KOPT-K1 (cell line): ENCODE measurements around the gene PTPN21.

Experiments used
- H3K27ac ChIP-seq: fragments of 200-600 bp; sonication (generic); 2 replicates; pipeline ENCODE4 v1.5.1; 2016; ENCODE audit warnings: antibody characterized with exemption, mild to moderate bottlenecking, low read depth, low read length; ENCODE audit not compliant: poor library complexity, severe bottlenecking
- H3K36me3 ChIP-seq: fragments of 200-600 bp; sonication (generic); 2 replicates; pipeline ENCODE4 v1.5.1; 2017; ENCODE audit warnings: antibody characterized with exemption, mild to moderate bottlenecking, low read length, moderate library complexity; ENCODE audit not compliant: insufficient read depth
- H3K9me3 ChIP-seq: fragments of 200-600 bp; sonication (generic); 2 replicates; pipeline ENCODE4 v1.5.1; 2017; ENCODE audit warnings: antibody characterized with exemption, low read length, mild to moderate bottlenecking; ENCODE audit not compliant: insufficient read depth, poor library complexity, severe bottlenecking

The PTPN21 gene

DNA sequence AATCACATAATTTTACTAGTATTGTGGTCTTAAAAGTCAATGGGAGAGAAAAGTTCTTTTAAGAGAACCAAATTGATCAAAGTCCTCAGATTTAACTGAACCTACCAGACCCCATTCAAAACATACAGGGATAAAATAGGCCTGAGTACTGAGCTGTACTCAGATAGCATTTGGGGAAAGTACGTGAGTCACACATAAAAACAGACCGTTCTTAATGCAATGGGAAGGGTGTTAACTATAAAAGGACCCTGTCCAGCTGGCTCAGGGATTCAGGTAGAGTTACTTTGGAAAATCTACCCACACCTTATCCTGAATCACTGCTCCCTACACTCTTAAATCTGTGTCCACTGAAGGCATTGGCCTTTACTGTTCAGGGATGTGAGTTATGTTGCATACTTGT lies 78.0 kb downstream of the PTPN21 start:
- no peaks in the 10 kb centered on the region for H3K9me3 ChIP-seq
- H3K36me3 ChIP-seq: no peaks in the 10 kb centered on the region
- no peak overlapping the region for H3K27ac ChIP-seq

DNA sequence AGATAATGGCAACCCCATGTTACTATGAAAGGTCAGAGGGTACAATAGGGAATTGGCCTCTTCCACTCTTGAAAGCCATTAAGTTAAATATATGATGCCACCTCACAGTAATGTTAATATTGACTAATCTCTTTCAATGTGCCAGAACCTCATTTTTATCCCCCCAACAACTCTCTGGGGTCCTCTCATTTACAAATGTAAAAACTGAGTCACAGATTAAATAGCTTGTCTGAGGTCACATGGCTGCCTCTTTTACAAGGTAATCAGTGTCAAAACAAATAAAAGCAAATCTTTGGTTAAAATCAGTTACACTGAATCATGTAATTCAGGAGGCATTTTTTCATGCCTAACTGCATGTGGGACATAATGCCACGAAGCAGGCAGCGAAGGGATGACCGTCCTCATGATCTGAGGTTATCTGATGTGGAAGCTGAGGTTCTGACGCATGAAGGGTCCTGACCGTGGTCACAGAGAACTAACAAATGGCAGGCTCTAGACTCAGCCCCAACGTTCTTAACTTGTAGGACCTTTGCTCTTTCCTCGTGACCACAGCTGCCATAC lies 78.5 kb downstream of the PTPN21 start:
- H3K9me3 ChIP-seq: no peaks in the 10 kb centered on the region
- no peaks in the 10 kb centered on the region for H3K36me3 ChIP-seq

DNA sequence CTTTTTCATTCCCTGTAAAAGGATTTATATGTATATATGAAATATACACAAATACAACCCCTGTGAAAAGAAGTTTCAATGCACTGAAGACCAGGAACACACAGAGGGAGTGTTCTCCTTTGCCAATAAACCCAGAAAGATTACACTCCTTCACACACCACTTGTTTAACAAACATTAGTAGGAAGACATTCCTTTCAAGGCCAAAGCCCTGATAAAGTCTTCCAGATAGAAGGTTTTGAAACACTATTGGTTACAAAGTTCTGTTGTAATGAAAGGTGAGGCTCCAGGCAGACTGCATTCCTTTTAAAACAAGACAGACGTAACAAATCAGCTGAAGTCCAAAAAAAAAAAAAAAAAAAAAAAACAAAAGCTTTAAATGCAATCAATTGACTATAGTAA lies 81.0 kb downstream of the PTPN21 start:
- no peak overlapping the region for H3K27ac ChIP-seq
- H3K36me3 ChIP-seq: no peaks in the 10 kb centered on the region
- no peaks in the 10 kb centered on the region for H3K9me3 ChIP-seq

More for the DNA sequence above, 78.5 kb downstream of the PTPN21 start:
- no peak overlapping the region for H3K27ac ChIP-seq

DNA sequence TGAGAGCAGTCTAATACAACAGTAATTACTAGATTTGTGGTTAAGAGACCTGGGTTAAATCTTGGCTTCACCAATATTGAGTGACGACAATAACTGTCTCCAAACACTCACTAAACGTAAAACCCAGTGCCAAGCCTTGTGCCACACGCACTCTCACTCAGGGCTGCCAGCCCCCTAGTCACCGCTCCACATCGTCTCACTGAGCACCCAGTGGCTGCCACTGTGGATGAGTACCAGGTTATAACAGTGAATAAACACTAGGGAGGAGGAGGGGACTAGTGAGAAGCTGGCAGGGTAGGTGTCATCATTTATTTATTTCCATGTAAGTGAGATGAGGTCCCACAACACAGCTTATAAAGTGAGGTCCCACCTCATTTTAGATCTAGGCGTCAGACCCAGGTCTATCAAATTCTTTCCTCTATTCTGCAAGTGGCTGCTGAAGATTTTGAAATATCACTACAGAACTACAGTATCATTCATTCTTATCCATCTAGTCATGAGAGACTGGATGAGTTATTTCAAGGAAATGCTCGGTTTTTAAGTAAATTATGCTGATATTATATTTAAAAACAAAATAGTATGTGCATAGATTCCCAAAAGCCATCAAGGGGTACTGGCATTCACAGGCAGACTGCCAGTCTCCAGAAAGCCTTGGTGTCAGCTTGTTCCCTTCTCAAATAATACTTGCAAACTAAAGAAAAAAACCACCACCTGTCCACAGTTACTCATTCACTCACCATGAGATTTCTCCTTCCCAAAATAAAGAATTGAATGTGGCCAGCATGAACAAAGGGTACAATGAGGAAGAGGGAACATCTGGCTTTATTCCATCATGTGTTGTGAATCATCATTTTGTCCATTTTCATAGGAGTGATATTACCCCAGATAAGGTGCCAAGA lies 84.0 kb downstream of the PTPN21 start:
- Histone ChIP-seq H3K9me3 (no peaks in the 10 kb centered on the region), H3K27ac (no peak overlapping the region), H3K36me3 (no peaks in the 10 kb centered on the region)

DNA sequence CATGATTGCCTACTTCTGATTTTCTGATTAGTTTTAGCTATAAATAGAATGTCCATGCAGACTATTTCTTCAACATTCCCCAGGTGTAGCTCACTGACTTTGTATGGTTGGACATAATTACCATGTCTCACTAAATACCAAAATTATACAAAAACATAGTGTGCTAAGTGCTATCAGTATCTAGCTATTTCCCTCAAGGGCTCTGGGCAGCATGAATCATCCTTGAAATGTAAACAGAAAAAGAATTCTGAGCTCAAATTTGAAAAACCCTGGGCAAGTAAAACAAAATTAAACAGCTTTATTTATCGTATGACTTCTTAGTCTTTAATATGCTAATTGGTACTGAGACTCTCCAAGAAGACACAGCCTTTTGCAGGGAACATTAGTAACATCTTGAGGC lies 86.4 kb downstream of the PTPN21 start:
- Histone ChIP-seq H3K27ac (no peak overlapping the region), H3K36me3 (no peaks in the 10 kb centered on the region), H3K9me3 (no peaks in the 10 kb centered on the region)

DNA sequence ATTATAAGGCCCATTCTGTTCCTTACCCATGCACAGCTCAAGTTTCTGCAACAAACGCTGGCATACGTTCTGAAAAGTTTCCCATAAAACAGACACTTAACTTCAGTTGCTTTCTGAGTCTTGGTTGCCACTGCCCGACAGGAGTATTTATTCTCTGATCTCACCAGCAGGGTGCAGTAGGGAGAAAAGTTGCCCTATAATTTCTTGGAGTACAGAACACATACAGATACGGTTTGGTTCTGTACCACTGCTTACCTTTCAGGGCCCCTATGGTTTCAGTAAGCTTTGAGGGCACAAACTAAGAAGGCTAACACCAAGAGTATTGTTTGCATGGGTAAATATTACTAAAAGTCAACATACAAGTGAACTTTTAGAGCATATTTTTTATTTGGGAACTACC lies 91.5 kb downstream of the PTPN21 start:
- Histone ChIP-seq H3K9me3 (no peaks in the 10 kb centered on the region), H3K36me3 (no peaks in the 10 kb centered on the region), H3K27ac (no peak overlapping the region)

DNA sequence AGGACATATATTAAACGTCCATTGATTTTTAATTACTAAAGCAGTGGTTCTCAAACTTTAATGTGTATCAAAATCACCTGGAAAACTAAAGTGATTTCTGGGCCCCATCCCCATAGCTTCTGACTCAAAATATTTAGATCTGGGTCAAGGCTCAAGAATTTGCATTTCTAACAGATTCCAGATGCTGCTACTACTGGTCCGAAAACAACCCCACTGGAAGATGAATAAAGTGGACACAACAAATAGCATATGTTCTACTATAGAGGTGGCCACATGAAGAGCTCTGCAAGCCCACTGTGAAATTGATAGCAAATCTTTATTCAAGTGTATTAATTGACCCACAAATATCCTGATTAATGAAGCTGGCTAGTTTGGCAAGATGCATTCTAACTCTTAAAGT lies 99.9 kb downstream of the PTPN21 start:
- Histone ChIP-seq H3K9me3 (no peaks in the 10 kb centered on the region), H3K27ac (no peak overlapping the region), H3K36me3 (no peaks in the 10 kb centered on the region)

DNA sequence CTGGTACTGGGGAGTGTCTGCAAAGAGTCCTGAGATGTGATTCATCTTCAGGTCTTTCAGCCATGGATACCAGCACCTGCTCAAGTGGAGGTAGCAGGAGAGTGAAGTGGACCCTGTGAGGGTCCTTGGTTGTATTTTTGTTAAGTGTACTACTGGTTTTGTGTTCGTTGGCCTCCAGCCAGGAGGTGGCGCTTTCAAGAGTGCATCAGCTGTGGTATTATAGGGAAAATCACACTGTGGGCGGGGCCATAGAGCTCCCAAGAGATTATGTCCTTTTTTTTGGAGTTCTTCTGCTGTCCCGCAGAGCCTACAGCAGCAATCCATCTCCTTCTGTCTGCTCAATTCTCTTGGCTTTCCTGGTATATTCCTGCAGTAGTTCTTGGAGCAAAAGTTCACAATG lies 102.6 kb downstream of the PTPN21 start:
- no peak overlapping the region for H3K27ac ChIP-seq
- no peaks in the 10 kb centered on the region for H3K9me3 ChIP-seq
- no peaks in the 10 kb centered on the region for H3K36me3 ChIP-seq

DNA sequence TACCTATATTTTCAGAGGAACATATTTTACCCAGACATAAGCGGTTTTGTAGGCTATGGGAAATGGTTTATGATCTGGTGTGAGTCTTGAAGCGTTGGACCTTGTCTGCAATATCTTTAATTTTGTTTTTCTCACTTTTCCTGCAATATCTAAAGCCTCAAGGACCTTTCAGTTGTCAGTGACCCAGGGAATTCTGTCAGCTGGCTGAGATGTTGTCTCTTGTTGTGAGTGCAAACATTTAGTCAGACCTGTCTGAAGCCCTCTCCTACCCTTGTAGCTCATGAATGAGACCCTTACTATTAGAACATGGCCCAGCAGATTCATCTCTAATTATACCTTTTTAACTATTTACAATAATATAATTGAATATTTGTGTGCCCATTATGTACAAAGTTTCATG lies 115.7 kb downstream of the PTPN21 start:
- H3K36me3 ChIP-seq: no peaks in the 10 kb centered on the region
- no peak overlapping the region for H3K27ac ChIP-seq
- no peaks in the 10 kb centered on the region for H3K9me3 ChIP-seq

DNA sequence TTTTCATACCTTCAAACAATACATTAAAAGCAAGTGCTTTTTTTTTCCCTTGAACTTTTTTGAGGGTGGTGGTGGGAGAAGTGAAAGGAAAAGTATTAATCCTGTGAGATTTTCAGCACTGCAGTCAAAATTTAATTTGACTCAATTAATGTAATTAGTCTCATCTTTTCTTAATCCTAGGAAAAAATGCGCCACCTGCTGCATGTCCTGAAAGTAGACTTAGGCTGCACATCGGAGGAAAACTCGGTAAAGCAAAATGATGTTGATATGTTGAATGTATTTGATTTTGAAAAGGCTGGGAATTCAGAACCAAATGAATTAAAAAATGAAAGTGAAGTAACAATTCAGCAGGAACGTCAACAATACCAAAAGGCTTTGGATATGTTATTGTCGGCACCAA lies 117.1 kb downstream of the PTPN21 start:
- Histone ChIP-seq H3K27ac (no peak overlapping the region), H3K9me3 (no peaks in the 10 kb centered on the region), H3K36me3 (no peaks in the 10 kb centered on the region)

DNA sequence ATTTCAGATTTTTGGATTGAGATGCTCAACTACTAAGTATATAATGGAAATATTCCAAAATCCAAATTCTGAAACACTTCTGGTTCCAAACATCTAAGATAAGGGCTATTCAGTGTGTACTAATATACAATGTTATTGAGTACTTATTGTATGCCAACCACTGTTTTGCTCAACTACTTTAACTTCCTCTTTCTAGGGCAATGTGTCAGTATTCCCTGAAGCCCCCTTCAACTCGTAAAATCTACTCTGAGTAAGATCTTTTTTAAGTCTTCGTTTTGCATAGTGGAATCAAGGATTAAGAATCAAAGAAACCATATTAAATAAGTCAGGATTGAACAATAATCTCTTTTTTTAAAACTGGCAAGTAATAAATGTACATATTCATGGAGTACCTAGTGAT lies 123.8 kb downstream of the PTPN21 start:
- H3K9me3 ChIP-seq: no peaks in the 10 kb centered on the region
- no peaks in the 10 kb centered on the region for H3K36me3 ChIP-seq
- H3K27ac ChIP-seq: no peak overlapping the region

DNA sequence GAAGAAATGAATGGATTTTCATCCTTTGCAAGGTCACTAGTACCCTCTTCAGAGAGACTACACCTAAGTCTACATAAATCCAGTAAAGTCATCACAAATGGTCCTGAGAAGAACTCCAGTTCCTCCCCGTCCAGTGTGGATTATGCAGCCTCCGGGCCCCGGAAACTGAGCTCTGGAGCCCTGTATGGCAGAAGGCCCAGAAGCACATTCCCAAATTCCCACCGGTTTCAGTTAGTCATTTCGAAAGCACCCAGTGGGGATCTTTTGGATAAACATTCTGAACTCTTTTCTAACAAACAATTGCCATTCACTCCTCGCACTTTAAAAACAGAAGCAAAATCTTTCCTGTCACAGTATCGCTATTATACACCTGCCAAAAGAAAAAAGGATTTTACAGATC lies 128.5 kb downstream of the PTPN21 start:
- Histone ChIP-seq H3K9me3 (no peaks in the 10 kb centered on the region), H3K27ac (no peak overlapping the region), H3K36me3 (no peaks in the 10 kb centered on the region)

DNA sequence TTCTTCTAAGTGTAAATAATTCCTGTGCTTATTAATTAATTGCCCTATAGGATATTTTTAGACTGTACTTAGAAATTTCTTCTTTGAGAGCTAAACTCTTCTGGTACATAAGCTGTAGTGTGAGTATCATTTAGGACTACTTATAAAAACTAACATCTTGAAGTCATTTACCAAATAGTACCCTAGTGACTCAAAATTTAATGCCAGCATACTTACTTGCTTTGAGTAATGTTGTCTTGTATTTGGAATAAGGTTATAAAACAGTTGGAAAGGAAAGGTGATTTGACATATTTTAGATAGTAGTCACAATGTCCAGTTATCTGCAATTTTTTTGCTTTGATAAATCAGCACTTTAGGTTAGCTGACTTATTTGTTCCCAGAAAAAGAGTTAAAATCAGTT lies 130.2 kb downstream of the PTPN21 start:
- Histone ChIP-seq H3K27ac (no peak overlapping the region), H3K36me3 (no peaks in the 10 kb centered on the region), H3K9me3 (no peaks in the 10 kb centered on the region)

DNA sequence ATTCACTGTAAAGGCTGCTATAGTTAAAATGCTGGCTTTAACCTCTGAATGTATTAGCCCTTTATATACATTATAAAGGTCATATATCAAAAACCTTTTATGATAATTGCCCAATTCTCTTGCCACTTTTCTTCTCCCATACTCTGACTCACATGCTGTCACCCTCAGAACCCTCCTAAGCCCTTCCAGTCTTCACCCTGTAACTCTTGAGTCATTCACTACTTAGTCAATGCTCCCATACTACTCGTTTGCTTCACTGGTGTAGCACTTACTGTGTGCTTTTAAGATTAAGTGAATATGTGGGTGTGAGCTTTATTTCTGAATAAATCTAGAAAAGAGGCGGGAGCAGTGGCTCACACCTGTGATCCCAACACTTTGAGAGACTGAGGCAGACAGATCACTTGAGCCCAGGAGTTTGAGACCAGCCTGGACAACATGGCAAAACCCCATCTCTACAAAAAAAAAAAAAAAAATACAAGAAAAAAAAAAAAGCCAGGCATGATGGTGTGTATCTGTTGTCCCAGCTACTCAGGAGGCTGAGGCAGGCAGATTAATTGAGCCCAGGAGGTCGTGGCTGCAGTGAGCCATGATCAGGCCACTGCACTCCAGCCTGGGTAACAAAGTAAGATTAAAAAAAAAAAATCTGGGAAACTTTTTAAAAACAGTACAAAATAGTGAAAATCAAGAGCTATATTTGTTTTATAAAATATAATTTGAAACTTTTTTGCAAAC lies 131.7 kb downstream of the PTPN21 start:
- Histone ChIP-seq H3K27ac (no peak overlapping the region), H3K9me3 (peaks cover 6% of the 10 kb centered on the region), H3K36me3 (no peaks in the 10 kb centered on the region)

DNA sequence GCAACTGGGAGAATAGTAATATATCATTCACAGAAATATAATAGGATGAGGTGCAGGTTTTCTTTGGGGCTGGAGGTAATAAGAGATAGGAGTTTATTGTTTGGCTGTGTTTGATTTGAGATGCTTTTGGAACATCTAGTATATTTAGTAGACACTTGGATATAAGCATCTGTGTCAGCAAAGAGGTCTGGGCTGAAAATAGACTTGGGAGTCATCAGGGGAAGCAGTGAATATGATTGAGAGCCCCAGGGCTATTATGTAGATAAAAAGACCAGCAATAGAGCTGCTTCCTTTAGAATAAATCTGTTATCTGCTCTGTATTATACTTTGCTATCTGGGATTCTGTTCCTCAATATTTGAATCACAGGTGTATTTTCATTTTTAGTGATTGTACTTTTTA lies 132.8 kb downstream of the PTPN21 start:
- Histone ChIP-seq H3K27ac (no peak overlapping the region), H3K9me3 (peaks cover 16% of the 10 kb centered on the region), H3K36me3 (no peaks in the 10 kb centered on the region; the same call in 1 of the 2 replicates)
